ENCODE data around the gene FIGNL2.

FIGNL2 gene

DNA sequence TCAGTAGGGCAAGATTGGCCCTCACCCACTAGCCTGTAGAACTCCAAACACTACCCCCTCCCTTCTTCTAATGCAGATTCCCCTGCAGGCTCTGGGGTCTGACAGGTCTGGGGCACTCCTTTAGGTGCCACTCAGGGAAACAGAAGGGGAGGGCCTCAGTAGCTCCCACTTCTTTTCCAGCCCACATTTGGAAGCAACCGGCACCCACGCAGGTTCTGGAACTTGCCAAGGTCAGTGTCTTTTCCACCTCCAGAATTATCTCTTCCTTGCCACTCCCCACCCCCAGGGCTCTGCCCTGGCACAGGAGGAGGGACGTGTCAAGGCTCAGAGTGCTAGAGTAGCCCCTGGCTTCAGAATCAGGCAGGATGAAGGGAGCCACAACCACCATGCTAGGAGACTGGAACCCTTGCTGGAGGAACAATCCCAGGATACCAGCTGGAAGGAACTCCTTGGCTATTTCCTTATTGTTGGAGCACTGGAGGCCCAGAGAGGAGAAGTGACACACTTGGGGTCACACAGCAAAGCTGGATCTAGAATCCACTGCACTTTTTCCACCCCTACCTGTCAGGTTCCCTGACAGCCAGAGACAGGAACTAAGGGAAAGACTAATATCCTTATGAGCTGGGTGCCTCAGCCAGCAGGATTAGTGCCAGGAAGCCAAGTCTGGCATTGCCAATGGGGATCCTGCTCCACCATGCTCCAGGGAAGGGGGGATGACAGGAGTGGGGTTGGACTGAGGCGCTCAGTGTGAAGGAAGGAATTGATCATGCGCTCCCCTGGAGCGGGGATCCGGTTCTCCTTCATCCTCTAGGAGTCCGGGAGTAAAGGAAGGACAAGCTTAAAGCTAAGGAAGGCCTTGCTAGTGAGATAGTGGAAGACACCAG, 1.8 kb upstream of the FIGNL2 start:
- H3K4me3 ChIP-seq (ENCODE audit: low read depth, low read length), result no peak overlapping the region
- in situ Hi-C loops (cut with HindIII; ENCODE audit: low sequenced_read_pairs), result no loop called here
- DNase-seq (ENCODE audit: low read depth), result no peak
- TF ChIP-seq CTCF (IDR thresholded peaks at IDR 0.05; ENCODE audit: low read depth, low read length, missing control alignments), result no peak

GRCh38 chr12:51848841-51849735, 570 bp upstream of the FIGNL2 start:
- no peak overlapping the region for H3K4me3 ChIP-seq (ENCODE audit: low read depth, low read length)
- DNase-seq (ENCODE audit: low read depth), result no peak
- in situ Hi-C loops (cut with HindIII; ENCODE audit: low sequenced_read_pairs), result no loop called here
- no peak for TF ChIP-seq CTCF (IDR thresholded peaks at IDR 0.05; ENCODE audit: low read depth, low read length, missing control alignments)

- no peak for TF ChIP-seq CTCF (IDR thresholded peaks at IDR 0.05; ENCODE audit: low read depth, low read length, missing control alignments)
- peak overlapping the region; percentile 42 for H3K4me3 ChIP-seq (ENCODE audit: low read depth, low read length)
- in situ Hi-C loops (cut with HindIII; ENCODE audit: low sequenced_read_pairs), result no loop called here
- no peak for DNase-seq (ENCODE audit: low read depth)
Observed at GRCh38 chr12:51847643-51848325, 734 bp downstream of the FIGNL2 start.

DNA sequence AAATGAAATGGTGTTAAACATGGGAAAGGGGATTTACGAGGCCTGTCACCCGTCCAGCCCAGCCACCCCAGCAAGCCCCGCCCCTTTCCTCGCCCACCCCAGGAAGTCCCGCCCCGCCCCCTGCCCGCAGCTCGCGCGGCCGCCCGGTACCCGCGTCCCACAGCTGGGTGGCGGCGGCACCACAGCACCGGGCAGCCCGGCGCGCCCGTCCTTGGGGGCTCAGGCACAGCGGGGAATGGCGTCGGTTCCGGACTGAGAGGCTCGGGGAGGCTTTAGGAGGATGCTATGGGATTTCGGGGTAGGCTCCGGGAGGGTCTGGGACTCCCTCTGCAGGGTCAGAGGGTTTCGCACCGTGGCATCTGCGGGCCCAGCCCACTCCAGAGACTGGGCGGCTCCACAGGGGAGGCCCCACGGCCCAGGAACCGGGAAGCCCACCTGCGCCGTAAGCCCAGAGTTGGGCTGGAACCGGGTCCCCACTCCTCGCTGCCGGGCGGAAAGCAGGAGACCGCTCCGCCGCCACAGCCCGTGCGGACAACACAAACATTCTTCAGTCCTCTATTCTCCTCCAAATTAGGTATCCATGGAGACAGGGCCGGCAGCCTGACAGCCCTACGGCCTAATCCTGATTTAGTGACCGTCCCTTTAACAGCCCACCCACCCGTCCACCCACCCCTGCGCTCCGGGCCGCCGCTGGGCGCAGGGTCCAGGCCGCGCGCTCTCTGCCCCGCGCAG, 1.4 kb downstream of the FIGNL2 start:
- no peak for TF ChIP-seq CTCF (IDR thresholded peaks at IDR 0.05; ENCODE audit: low read depth, low read length, missing control alignments)
- peak overlapping the region; percentile 42 for H3K4me3 ChIP-seq (ENCODE audit: low read depth, low read length)
- in situ Hi-C loops (cut with HindIII; ENCODE audit: low sequenced_read_pairs), result no loop called here
- DNase-seq (ENCODE audit: low read depth), result no peak

- no peak overlapping the region for H3K4me3 ChIP-seq (ENCODE audit: low read depth, low read length)
- TF ChIP-seq CTCF (IDR thresholded peaks at IDR 0.05; ENCODE audit: low read depth, low read length, missing control alignments), result no peak
- DNase-seq (ENCODE audit: low read depth), result no peak
- in situ Hi-C loops (cut with HindIII; ENCODE audit: low sequenced_read_pairs), result no loop called here
Observed at GRCh38 chr12:51846271-51846691, 2.2 kb downstream of the FIGNL2 start.
